Esophagus muscularis mucosa (tissue), 4 donors: ENCODE data around the gene CYBA. TPM values are rescaled to one million over a fixed set of nuclear protein-coding genes. Genes with fewer than 3 reads are reported as not detected.

ENCODE experiments used
- DNase-seq: peaks from one replicate; pipeline ENCODE4 v3.0.0-alpha.2; 2017; ENCODE audit errors: extremely low spot score
- H3K27ac ChIP-seq, 4 donors: fragments of 200-600 bp; sonication (generic); replicated peaks in 1 of 4; 1 replicate in 3 of 4; 2 replicates in 1 of 4; pipeline ENCODE4 v1.5.1; 2016 to 2019; ENCODE audit warnings: mild to moderate bottlenecking in 1 of 4
- H3K27me3 ChIP-seq, 4 donors: fragments of 200-600 bp; sonication (generic); one replicate each; pipeline versions ENCODE4 v1.5.1 to v1.6.0; 2016 to 2019
- H3K36me3 ChIP-seq, 4 donors: fragments of 200-600 bp; sonication (generic); one replicate each; pipeline ENCODE4 v1.5.1; 2016 to 2019
- H3K4me1 ChIP-seq, 4 donors: fragments of 200-600 bp; sonication (generic); one replicate each; pipeline ENCODE4 v1.5.1; 2016 to 2019
- H3K4me3 ChIP-seq, 4 donors: fragments of 200-600 bp; sonication (generic); 1 replicate in 2 of 4; 2 replicates in 2 of 4; pipeline ENCODE4 v1.5.1; 2016 to 2019; ENCODE audit warnings: mild to moderate bottlenecking in 4 of 4, moderate library complexity in 1 of 4
- H3K9me3 ChIP-seq, 4 donors: fragments of 200-600 bp; sonication (generic); 1 replicate in 3 of 4; 2 replicates in 1 of 4; pipeline ENCODE4 v1.5.1; 2016 to 2019
- CTCF ChIP-seq, 3 experiments: fragments of 200-600 bp in 2 of 3; fragments of 450-650 bp in 1 of 3; sonication (generic) in 2 of 3; IDR thresholded peaks; one replicate each; pipeline ENCODE4 v1.5.1; 2017 to 2019; ENCODE audit warnings: antibody characterized with exemption in 3 of 3, mild to moderate bottlenecking in 2 of 3, moderate library complexity in 1 of 3
- EP300 ChIP-seq: sonication (generic); formaldehyde crosslinking; IDR thresholded peaks from one replicate; pipeline ENCODE4 v1.6.1; 2017; ENCODE audit warnings: antibody characterized with exemption
- POLR2A ChIP-seq: fragments of 450-650 bp; IDR thresholded peaks from one replicate; pipeline ENCODE4 v1.6.1; 2017; ENCODE audit warnings: antibody characterized with exemption, moderate library complexity, mild to moderate bottlenecking, low read depth
- POLR2AphosphoS5 ChIP-seq, 2 donors: sonication (generic); formaldehyde crosslinking; IDR thresholded peaks; one replicate each; pipeline ENCODE4 v1.6.1; 2017; ENCODE audit warnings: antibody characterized with exemption in 2 of 2
- WGBS: methylation state at CpG from one replicate; pipeline ENCODE4 v1.1.5; 2018; 5-methylcytosine and 5-hydroxymethylcytosine counted together
- intact Hi-C: fragments of 100-400 bp; cut with DNase I; formaldehyde crosslinking; loops from one replicate; pipeline ENCODE4 v1.15.1; 2023
- total RNA-seq, 4 donors: library from RNA; depleted of rRNA; stranded (reverse); fragments of >200 nt; gene quantifications; one replicate each; pipeline versions ENCODE4 v1.1.0 to v1.2.1, GENCODE V29; 2016

The CYBA gene
- total RNA-seq, 4 donors from 2014 or later = 46.5 to 156 (median 99.2) TPM

- WGBS = 98% methylated on average over 8 of the region's 8 CpGs
- no peaks in the 10 kb centered on the region for H3K9me3 ChIP-seq
- no peak for DNase-seq
- H3K4me1 ChIP-seq = peaks cover 15 to 30% (median 26%) of the 10 kb centered on the region in 4 donors
- no peak overlapping the region for H3K4me3 ChIP-seq
- TF ChIP-seq POLR2A = no peak
- no peak for TF ChIP-seq POLR2AphosphoS5 (IDR thresholded peaks at IDR 0.05)
- no peak for TF ChIP-seq EP300
- no peak for TF ChIP-seq CTCF (IDR thresholded peaks at IDR 0.05)
- H3K27ac ChIP-seq = peak overlapping the region in 1 of 4 donors; percentile 73
- H3K27me3 ChIP-seq = peaks cover 0 to 28% (median 0%) of the 10 kb centered on the region in 4 donors
- peaks cover 5 to 57% (median 44%) of the 10 kb centered on the region in 4 donors for H3K36me3 ChIP-seq
- intact Hi-C loops = no loop called here
Measured at GRCh38 chr16:88652762-88653063, 1.9 kb upstream of the CYBA start.

GRCh38 chr16:88651989-88652761 is 1.3 kb upstream of the CYBA start:
- peak overlapping the region; percentile 13 to 73 (median 58) for H3K27ac ChIP-seq
- peaks cover 0 to 52% (median 39%) of the 10 kb centered on the region in 4 donors for H3K36me3 ChIP-seq
- peaks cover 15 to 30% (median 26%) of the 10 kb centered on the region in 4 donors for H3K4me1 ChIP-seq
- H3K4me3 ChIP-seq = no peak overlapping the region
- intact Hi-C loops = no loop called here
- TF ChIP-seq CTCF (IDR thresholded peaks at IDR 0.05) = no peak
- no peak for TF ChIP-seq POLR2A
- no peak for TF ChIP-seq EP300
- 82% methylated on average over 9 of the region's 29 CpGs for WGBS
- H3K9me3 ChIP-seq = no peaks in the 10 kb centered on the region
- peaks cover 0 to 28% (median 0%) of the 10 kb centered on the region in 4 donors for H3K27me3 ChIP-seq
- no peak for DNase-seq

GRCh38 chr16:88651276-88651988 is 579 bp upstream of the CYBA start:
- intact Hi-C loops = no loop called here
- no peak for DNase-seq
- Histone ChIP-seq H3K4me1 (peaks cover 15 to 30% (median 26%) of the 10 kb centered on the region in 4 donors), H3K27me3 (peaks cover 0 to 28% (median 0%) of the 10 kb centered on the region in 4 donors), H3K4me3 (peak overlapping the region; percentile 57 to 72 (median 64)), H3K9me3 (no peaks in the 10 kb centered on the region), H3K27ac (peak overlapping the region; percentile 55 to 73 (median 67)), H3K36me3 (peaks cover 0 to 44% (median 36%) of the 10 kb centered on the region in 4 donors)
- 78% methylated on average over 12 of the region's 24 CpGs for WGBS
- no peak for TF ChIP-seq EP300
- TF ChIP-seq POLR2A = no peak
- peak; percentile 7 to 47 for TF ChIP-seq POLR2AphosphoS5 (IDR thresholded peaks at IDR 0.05)
- TF ChIP-seq CTCF (IDR thresholded peaks at IDR 0.05) = no peak

GRCh38 chr16:88649924-88650748 is 717 bp downstream of the CYBA start:
- H3K4me3 ChIP-seq = peak overlapping the region; percentile 57 to 72 (median 64)
- no peak for DNase-seq
- WGBS = 10% methylated on average over 2 of the region's 37 CpGs
- H3K9me3 ChIP-seq = no peaks in the 10 kb centered on the region
- peaks cover 0 to 31% (median 26%) of the 10 kb centered on the region in 4 donors for H3K36me3 ChIP-seq
- no peak for TF ChIP-seq CTCF (IDR thresholded peaks at IDR 0.05)
- no peak for TF ChIP-seq POLR2A
- no peak for TF ChIP-seq EP300
- TF ChIP-seq POLR2AphosphoS5 (IDR thresholded peaks at IDR 0.05) = no peak
- peaks cover 0 to 28% (median 0%) of the 10 kb centered on the region in 4 donors for H3K27me3 ChIP-seq
- intact Hi-C loops = no loop called here
- peaks cover 15 to 30% (median 26%) of the 10 kb centered on the region in 4 donors for H3K4me1 ChIP-seq
- H3K27ac ChIP-seq = peak overlapping the region; percentile 55 to 73 (median 67)
